NCI-H2029 treated with DMSO at 0.1 percent for 48 hours (cell line): ENCODE results near the gene LEF1.

ENCODE experiments used
- DNase-seq: peaks from one replicate; lab custom pipeline; 2025; lab: John Stamatoyannopoulos, UW

LEF1 gene

DNA sequence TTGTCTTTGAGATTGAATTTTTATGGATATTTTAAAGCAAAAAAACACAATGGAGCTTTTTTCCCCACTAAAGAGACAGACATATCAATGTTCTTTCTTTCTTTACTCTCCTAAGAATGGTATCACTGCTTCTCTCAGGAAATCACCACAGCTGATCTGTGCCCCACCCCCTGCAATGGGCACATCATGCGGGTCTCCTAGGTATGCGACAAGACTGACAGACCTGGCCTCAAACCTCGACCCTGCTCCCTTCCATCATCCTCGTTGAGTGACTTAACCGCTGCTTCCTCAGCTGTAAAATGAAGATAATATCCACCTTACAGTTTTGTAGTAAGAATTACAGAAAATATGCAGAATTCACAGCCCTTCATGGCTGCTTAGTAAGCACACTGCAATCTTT is 58.3 kb downstream of the LEF1 start:
- DNase-seq, result no peak

DNA sequence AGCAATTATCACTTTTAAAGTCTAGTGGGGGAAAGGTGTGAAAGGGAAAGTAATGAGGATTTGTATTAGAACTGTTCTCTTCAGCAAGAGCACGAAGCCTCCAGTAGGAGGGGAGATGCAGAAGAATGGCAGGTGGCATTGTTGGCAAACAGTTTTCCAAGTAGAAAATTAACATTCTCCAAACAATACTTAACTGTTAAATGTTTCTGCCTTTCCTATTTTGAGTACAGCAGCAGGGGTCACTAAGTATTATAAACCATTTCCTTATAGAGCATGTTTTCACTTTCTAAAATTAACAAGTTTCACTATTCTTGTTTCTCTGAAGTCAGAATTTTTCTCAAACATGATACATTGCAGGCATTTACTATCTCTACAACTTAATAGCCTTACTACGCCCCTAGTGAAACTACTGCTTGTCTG is 58.7 kb downstream of the LEF1 start:
- no peak for DNase-seq

DNA sequence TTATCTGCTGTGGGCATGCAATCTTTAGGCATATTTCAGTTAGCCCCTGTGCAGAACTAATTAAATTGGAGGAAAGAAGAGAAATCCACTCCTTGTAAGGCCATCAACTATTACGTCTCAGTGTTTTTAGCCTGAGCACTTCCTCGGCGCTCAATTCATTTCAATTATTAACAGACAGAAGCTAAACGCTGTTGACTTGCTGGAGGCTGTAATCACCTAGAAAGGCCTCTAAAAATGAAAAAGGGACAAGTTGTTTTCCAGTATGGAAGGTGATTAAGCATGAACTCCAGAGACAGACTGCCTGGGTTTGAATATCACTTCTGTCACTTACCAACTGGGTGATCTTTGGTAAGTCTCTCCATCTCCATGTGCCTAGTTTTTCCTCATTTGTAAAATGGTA is 59.6 kb downstream of the LEF1 start:
- DNase-seq, result no peak

DNA sequence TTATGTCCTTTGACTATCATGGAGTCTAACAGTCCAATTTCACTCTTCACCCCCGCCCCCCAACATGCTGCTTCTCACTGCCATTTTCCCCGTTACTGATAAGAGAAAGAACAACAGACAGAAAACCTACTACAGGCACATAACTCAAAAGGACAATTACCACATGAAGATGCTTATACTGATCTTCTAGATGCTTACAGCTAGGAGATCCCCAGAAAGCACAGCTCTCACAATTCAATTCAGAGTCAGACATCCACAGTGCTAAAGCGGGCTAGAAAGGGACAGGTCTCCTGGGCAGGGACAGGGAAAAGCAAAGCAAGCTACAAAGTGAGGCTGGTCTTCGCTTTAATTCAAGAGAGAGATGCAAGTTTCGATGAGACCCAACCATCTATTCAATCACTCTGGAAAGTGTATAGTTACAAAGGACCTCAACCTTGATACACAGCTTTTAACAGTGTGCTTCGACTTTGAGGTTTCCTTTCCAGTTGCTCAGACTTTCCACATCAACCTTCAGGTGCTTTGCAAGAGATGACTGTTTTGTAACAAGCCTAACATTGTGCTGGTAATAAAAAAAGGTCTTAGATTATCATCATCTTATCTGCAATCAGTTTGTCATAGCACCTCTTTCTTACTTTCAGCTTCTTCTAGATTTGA is 60.9 kb downstream of the LEF1 start:
- DNase-seq, result no peak

DNA sequence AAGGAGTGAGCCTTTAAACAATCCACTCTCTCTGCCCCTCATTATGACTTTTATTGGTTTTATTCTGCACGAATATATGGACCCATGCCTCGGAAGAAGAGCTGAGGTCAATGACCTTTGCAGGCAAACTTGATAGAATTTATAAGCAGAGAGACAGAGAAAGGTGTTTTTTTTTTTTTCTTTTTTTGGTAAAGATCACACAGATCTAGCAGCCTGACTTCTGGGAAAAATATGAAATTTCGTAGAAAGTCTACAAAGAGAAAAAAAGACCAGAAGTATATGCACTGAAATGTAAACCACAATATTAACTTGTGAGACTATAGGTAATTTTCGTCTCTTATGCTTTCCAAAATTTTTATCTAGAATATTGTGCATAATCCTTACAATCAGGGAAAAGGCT is 61.6 kb downstream of the LEF1 start:
- DNase-seq, result no peak

DNA sequence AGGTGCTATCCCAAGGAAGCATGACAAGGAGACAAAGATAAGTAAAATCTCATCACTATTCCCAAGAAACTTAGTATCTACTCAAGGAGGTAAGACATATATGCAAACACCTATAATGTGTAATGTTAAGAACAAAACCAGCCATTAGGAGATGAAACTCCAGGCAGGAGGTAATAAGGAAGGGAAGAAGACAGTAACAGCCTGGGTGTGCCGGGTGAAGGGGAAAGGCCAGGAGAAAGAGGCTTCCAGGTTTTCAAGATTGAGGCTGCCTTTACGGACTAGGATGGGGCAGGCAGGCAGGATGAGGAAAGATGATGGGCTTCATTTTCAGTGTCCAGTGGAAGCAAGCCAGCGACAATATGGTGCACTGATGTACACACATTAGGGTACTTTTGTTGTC is 62.5 kb downstream of the LEF1 start:
- DNase-seq, result no peak

DNA sequence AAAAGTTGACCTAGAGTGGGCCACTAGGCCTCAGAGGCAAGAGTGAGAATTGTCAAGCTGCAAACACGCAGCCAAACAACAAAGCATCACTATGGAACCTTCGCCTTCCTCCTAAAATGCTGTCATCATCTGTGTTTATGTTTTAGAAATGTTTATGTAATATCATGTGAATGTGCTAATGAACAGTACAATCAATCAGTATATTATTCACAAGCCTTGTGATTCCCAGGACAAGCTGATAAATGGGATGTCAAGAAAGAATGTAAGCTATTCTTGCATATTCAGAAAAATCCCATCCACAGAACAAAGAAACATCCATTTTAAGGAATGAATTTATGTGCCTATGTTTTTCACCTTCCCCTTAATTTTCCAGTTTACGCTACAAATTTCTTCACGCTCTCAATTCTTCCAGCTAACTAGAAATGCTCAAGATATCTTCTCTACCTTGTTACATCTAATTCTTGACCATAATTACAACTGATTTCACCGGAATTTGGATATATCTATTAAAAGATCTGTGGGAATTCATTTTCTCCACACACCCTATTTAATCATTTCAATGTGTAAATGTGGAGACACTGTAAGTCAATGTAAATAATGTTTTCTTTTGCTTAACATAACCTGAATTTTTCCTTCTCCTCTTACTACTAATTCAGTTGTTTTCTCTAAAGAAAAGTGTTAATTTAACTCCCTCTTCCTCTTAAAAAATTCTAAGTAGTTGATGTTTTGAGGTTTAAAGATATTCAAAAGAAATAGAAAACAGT is 65.5 kb downstream of the LEF1 start:
- DNase-seq, result no peak

DNA sequence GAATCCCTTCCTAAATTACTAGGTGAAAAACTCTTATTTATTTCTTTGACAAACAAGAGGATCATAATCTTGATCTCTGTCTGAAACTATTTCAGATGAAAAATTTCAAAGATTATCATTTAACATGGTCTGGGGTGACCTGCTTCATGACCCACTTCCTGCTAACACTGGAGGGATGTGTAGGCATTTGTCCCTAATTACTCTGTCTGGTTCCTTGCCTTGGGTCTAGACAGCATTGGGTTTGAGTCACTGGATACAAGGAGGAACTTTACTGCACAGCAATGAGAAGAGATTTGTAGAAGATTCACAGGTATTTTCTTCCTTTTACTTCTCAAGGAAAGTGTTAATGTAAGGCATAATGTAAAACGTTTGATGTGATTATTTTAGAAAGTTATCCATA is 67.9 kb downstream of the LEF1 start:
- DNase-seq, result no peak

DNA sequence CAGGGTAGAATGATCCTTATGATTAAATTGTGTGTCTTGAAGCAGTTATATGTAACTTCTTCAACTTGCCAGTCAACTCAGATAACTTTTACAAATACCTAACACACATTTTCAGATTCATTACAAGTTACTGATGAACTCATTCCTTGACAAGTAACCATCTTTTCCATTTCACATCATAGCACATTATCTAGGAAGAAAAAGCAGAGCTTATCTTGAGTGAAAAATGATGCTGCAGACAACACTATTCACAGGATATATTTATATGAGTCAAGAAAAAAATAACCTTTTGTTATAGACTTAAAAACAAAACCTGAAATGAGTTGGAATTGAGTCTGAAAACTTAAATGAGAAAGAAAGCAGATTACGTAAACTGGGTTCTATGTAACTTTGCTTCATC is 68.9 kb downstream of the LEF1 start:
- DNase-seq, result no peak

DNA sequence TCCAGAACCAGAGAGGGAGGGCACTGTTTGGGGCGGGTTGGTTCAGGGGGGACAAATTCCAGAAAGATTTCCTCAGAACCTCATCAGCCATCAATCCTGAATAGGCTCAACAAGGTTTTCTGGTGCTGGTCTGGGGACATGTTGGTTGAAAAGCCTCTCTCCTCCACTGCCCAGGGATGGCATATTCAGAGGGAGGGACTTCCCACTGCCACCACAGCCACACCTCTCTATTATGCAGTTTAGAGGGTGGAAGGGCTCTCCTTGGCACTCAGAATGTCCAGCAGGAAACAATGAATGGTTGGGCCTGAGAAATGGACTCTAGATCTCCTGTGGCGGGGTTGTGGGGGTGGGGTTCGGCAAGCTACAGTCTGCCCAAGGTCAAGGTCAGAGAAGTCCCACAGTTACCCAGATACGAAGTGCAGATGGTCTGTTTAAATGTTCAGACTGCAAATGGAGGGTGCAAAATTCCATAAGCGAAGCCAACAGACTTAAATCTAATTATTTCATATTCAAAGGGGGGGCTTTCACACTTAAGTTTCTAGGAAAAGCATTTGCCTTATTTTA is 70.7 kb downstream of the LEF1 start:
- DNase-seq, result no peak

DNA sequence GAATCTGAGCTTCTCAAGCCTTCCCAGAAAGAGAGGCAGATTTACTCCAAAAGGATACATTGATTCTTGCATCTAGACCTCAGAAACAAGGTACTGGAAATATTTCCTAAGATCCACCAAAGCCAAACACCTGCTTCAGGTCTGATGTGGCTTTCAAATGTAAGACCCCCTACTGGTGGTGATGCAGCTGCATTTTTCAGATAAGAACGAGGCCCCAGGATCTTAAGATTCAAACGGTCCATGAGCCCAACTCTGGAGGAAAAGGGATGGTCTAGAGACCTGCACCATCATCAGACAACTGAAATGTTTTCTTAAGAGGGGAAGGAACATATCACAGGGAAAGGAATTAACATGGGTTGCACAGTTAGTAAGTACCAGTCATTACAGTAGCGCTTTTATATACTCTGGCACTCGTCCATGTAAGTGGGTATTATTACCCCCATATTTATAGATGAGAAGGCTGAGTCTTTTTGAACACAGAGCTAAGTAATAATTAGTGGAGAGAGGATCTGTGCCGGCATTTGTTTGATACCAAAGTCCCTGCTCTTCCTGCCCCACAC is 73.7 kb downstream of the LEF1 start:
- DNase-seq, result no peak

DNA sequence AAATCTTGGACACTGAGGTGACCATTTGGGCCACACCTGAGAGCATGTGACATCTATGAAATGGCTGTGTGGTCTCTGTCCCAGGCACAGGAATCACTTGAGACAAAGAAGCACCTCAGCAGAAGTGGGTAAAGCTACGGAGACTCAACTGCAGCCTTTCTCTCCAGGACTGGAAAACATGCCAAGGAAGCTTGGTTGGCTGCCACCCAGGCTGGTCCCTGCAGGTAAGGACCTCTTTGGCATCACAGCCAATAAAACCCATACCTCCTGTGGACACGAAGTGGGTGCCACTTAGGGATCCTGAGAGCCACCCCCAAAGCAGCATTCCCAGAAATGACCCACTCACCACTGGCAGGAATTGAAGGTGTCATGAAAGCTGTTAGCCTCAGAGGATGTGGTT is 74.6 kb downstream of the LEF1 start:
- no peak for DNase-seq

DNA sequence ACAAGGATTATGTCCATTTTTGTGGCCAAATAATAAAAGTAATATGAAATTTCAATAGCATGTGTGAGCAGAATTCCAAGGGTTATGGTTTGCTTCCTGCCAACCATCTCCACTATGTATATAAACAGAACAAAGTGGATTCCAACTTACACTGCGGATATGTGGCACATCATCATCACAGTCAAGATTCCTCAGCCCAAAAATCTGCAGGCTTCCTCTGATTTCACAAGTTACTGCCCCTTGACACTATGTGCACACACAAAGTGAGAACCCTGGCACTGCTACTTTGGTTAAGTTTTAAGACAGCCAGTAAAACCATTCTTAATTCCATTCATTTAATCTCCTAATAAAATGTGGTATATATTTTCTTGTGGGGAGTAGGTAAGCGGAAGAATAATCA is 76.4 kb downstream of the LEF1 start:
- no peak for DNase-seq

DNA sequence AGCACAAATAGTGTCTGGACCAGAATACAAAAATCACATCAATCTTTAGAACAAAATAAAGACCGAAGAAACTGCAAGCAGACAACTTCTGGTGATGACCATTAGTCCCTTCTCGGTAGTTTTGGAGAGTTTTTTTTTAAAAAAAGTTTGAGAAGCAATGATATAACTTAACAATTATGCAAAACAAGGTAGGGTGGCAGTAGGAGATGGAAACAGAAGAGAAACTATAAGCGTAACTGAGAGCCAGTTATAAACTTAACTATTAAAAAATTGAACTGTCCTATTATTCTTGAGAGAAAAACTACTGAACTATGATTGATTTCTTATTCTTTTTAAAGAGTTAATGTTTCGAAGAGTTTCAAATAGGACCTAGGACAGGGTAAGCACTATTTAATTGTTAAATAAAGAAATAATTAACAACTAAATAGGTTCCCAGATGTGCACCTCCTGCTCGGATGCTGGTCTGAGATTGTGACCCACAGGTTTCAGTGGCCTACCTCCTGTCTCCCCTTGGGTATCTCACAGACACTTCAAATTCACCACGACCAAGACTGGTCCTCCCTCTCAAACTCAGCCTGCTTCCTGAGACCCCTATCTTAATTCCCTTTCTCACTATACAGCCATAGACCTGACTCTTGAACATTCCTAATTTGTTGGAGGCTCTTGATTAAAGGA is 81.3 kb downstream of the LEF1 start:
- DNase-seq, result no peak

DNA sequence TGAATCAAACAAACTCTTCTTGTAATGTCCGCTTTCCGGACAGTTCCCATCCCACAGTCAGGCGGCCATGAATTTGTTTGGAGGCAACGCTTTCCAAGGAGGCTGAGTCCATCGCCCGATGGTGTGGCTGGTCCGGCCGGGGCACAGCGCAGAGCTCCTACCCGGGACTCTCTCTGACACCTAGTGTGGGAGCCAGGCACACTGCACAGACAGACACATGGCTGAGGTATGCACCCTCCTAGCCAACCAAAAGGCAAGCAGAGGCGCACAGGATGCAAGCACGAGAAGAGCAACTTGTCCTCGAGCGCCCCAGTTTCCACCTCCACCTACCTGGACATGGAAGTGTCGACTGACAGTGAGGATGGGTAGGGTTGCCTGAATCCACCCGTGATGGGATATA is 87.5 kb downstream of the LEF1 start:
- no peak for DNase-seq

DNA sequence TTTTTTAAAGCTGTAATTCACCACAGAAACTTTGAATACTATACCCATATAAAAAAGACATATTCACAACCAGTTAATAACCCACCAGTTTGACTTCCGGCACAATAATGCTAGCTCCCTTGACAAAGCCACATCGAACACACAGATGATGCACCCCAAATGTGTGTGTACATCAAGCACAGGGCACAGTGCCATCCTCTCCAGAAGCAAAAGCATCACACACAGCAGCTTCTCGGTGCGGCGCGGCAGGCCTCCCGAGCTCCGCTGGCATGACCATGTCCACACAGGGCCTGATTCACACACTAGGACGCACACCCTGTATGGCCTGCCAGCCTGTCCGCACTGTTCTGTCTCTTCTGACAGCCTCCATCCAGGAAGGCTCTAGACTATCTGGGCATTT is 88.0 kb downstream of the LEF1 start:
- DNase-seq, result no peak

DNA sequence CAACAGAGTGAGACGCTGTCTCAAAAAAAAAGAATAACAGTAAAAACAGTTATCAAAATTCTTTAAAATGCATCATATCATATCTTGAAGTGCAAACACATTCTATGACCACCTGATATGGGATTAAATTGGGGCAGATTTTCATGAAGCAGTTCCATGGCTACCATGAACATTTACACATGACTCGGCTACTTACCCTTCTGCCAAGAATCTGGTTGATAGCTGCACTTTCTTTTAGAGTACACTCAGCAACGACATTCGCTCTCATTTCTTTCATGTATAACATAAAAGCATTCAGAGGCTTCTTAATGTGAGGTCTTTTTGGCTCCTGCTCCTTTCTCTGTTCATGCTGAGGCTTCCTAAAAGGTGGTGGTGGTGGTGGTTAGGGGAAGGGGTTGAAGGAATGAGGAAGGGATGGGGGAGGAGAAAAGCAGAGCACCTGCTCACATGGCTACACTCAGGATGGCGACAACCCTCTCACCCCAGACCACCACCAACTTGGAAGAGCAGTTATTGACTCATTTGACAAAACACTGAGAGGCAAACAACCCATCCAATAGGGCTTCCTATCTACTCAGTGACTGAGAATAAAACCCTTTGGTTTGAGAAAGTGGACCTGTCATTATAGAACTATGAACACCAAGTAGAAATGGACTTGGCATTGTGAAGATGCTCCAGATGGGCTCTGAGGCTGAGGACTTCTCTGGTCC is 90.6 kb downstream of the LEF1 start:
- DNase-seq, result no peak

DNA sequence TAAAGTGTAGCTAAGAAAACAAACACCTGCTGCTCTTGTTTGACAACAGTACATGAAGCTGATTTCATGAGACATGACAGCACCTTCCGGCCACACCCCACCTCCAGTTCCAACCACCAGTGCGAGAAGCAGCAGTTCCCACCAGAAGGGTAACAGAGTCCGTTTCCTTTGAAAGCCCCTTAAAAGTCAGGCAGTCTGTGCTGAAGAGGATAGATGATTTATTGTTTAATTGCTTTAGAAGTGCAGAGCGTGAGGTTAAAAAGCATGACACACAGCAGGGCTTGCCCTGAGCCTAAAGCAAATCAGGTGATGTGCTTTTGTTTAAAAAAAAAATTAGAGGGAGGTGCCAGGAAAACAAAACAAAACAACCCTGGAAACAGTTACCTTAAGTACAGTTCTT is 96.4 kb downstream of the LEF1 start:
- no peak for DNase-seq

DNA sequence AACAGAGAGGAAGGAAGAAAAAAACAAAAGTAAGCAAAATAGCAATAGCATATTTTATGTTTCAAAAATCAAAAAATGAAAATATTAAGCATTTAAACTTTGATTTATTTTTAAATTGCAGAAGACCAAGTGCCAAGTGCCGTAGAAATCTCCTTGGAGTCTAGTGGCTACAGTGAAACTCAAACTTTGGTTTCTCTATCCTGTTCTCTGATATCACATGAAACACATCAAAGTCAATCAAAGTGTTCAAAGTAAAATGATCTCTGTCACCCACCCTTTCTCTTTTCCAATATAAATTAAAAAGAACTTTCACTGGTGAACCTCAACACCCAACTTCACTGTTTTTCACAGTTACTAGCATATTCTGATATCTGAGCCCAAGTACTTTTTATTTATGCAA is 98.0 kb downstream of the LEF1 start:
- DNase-seq, result no peak

DNA sequence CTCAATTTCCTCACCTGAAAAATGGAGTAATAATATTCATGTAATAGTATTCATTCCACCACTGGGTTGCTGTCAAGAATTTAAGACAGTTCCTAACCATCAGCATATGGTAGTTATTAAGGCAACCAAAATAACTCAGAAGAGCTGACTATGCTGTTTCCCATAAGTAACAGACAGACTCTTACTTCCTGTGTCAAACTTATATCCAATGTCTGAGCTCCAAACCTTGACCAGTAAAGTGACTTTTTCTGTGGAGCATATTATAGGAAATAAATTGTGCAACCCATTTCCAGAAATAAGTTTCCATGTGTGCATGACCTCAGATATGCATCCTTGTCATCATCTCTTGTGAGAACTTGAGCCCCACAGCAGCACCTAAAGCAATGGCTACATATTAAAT is 100.3 kb downstream of the LEF1 start:
- no peak for DNase-seq

DNA sequence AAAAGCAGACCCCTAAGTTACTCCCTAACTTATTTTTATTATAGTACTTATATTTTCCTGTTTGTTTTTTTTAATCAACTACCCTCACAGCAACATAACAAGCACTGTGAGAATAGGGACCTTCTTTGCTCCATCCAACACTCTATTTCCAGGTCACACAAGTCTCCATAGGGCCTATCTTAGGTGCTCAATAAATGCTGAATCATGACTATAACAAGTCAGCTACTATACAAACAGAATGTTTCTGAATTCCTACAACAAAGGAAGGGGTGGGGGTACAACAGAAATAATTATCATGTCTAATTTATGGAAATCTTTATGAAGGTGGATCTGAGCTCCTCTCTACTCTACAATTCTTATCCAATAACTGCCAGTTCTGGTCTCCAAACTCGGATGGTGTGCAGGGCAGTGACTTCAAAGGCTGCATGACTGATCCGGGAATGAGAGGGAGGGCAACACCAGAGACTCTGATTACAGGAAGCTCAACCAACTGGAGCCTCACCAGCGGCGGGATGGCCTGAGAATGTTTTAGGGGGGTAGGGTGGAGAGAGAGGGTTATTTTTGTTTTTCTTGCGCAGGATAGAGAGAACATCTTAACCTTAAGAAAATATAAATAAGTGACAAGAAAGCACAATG is 107.9 kb downstream of the LEF1 start:
- no peak for DNase-seq

DNA sequence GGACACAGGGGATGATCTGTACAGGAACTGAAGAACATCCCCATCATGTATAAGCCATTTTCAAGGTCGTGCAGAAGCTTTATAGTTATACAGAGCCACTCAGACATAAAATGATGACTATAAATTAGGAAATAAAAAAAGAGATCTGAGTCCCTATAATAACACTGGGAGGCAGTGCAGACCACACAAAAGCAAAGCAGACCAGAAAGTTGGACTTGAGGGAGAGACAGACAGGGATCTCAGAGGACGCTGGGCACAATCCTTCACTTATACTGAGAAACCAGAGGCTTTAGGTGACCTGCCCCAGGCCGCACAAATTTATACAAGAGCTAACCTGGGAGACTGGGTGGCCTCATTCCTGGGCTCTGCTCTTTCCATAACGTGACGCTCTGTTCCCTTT is 108.6 kb downstream of the LEF1 start:
- no peak for DNase-seq
